Breast epithelium (tissue), 4 donors: ENCODE measurements around the gene HNRNPAB. TPM values are rescaled to one million over a fixed set of nuclear protein-coding genes. Genes with fewer than 3 reads are reported as not detected.

Source experiments
- DNase-seq, 2 donors: peaks; one replicate each; pipeline ENCODE4 v3.0.0-alpha.2; 2019; ENCODE audit warnings: low spot score in 2 of 2
- H3K27ac ChIP-seq, 2 donors: fragments of 200-600 bp; sonication (generic) in 1 of 2; one replicate each; pipeline ENCODE4 v1.5.1; 2016 to 2019; ENCODE audit warnings: mild to moderate bottlenecking in 1 of 2
- H3K27me3 ChIP-seq, 2 donors: fragments of 200-600 bp; sonication (generic) in 1 of 2; one replicate each; pipeline versions ENCODE4 v1.5.1 to v1.6.0; 2017 to 2019; ENCODE audit warnings: control low read depth in 1 of 2, mild to moderate bottlenecking in 1 of 2
- H3K36me3 ChIP-seq: fragments of 200-600 bp; one replicate; pipeline ENCODE4 v1.5.1; 2019
- H3K4me1 ChIP-seq, 2 donors: fragments of 200-600 bp; sonication (generic); one replicate each; pipeline ENCODE4 v1.5.1; 2016 to 2019; ENCODE audit warnings: control low read depth in 1 of 2
- H3K4me3 ChIP-seq, 3 donors: fragments of 200-600 bp; sonication (generic); 1 replicate in 2 of 3; 2 replicates in 1 of 3; pipeline ENCODE4 v1.5.1; 2016 to 2019; ENCODE audit warnings: mild to moderate bottlenecking in 3 of 3, moderate library complexity in 2 of 3
- H3K9me3 ChIP-seq, 2 donors: fragments of 200-600 bp; sonication (generic) in 1 of 2; one replicate each; pipeline ENCODE4 v1.5.1; 2016 to 2019; ENCODE audit warnings: control low read depth in 1 of 2
- POLR2A ChIP-seq: fragments of 450-650 bp; IDR thresholded peaks from one replicate; pipeline ENCODE4 v1.6.1; 2016; ENCODE audit warnings: antibody characterized with exemption, mild to moderate bottlenecking, moderate library complexity
- POLR2AphosphoS5 ChIP-seq, 3 donors: sonication (generic); formaldehyde crosslinking; IDR thresholded peaks; one replicate each; pipeline ENCODE4 v1.6.1; 2017; ENCODE audit warnings: antibody characterized with exemption in 3 of 3
- intact Hi-C: fragments of 100-400 bp; cut with DNase I; formaldehyde crosslinking; loops from one replicate; pipeline ENCODE4 v1.15.1; 2023; ENCODE audit warnings: low total_unique reads
- total RNA-seq, 3 donors: library from RNA; depleted of rRNA; stranded (reverse); fragments of >200 nt; gene quantifications; one replicate each; pipeline ENCODE4 v1.1.0, GENCODE V29; 2016
- TF ChIP-seq, protein P1 (sequence below), 3 donors: fragments of 450-650 bp; IDR thresholded peaks; one replicate each; pipeline ENCODE4 v1.5.1; 2016 to 2017; ENCODE audit warnings: antibody characterized with exemption in 3 of 3, mild to moderate bottlenecking in 3 of 3, moderate library complexity in 3 of 3

Gene HNRNPAB
- total RNA-seq, 3 donors from 2014 or later = 56.3 to 90.5 (median 68.9) TPM

- DNase-seq = no peak
- Histone ChIP-seq H3K27me3 (no peaks in the 10 kb centered on the region), H3K36me3 (peaks cover 5% of the 10 kb centered on the region)
Measured at GRCh38 chr5:178223828-178224335, 19.5 kb downstream of the HNRNPAB start.

GRCh38 chr5:178224403-178224802, 20.1 kb downstream of the HNRNPAB start:
- Histone ChIP-seq H3K4me3 (no peak overlapping the region), H3K4me1 (no peaks in the 10 kb centered on the region), H3K27ac (no peak overlapping the region), H3K9me3 (no peaks in the 10 kb centered on the region), H3K27me3 (no peaks in the 10 kb centered on the region), H3K36me3 (peaks cover 5% of the 10 kb centered on the region)
- DNase-seq = no peak
- intact Hi-C loops = no loop called here
- TF ChIP-seq POLR2AphosphoS5 (IDR thresholded peaks at IDR 0.05) = no peak
- TF ChIP-seq, protein P1, sequence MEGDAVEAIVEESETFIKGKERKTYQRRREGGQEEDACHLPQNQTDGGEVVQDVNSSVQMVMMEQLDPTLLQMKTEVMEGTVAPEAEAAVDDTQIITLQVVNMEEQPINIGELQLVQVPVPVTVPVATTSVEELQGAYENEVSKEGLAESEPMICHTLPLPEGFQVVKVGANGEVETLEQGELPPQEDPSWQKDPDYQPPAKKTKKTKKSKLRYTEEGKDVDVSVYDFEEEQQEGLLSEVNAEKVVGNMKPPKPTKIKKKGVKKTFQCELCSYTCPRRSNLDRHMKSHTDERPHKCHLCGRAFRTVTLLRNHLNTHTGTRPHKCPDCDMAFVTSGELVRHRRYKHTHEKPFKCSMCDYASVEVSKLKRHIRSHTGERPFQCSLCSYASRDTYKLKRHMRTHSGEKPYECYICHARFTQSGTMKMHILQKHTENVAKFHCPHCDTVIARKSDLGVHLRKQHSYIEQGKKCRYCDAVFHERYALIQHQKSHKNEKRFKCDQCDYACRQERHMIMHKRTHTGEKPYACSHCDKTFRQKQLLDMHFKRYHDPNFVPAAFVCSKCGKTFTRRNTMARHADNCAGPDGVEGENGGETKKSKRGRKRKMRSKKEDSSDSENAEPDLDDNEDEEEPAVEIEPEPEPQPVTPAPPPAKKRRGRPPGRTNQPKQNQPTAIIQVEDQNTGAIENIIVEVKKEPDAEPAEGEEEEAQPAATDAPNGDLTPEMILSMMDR (IDR thresholded peaks at IDR 0.05) = no peak
- TF ChIP-seq POLR2A = no peak

More at GRCh38 chr5:178223828-178224335, 19.5 kb downstream of the HNRNPAB start:
- Histone ChIP-seq H3K9me3 (no peaks in the 10 kb centered on the region), H3K4me3 (no peak overlapping the region), H3K27ac (no peak overlapping the region), H3K4me1 (no peaks in the 10 kb centered on the region)
- intact Hi-C loops = no loop called here
- TF ChIP-seq, protein P1 (IDR thresholded peaks at IDR 0.05) = no peak
- TF ChIP-seq POLR2A (no peak), POLR2AphosphoS5 (IDR thresholded peaks at IDR 0.05) (no peak)

DNA sequence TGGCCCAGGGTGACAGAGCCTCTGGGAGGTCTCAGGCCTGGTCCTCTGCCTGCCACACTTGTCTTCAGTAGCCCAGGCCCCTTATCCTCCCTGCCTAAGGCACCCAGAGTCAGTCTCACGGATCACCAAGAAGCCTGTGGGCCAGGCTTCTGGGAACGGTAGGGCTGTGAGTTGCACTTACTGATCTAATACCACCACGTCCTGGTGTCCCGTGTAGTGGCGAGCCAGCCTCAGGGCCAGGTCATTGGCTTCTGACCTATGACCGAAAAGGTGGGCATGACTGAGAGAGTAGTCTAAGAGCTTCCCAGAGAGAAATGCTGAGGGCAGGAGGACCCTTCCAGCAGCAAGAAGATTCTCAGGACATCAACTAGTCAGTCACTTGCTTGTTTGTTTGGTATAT, 20.8 kb downstream of the HNRNPAB start:
- no peaks in the 10 kb centered on the region for H3K9me3 ChIP-seq
- H3K4me1 ChIP-seq = no peaks in the 10 kb centered on the region
- intact Hi-C loops = no loop called here
- H3K27me3 ChIP-seq = no peaks in the 10 kb centered on the region
- no peak for DNase-seq
- TF ChIP-seq, protein P1 (IDR thresholded peaks at IDR 0.05) = no peak
- no peak for TF ChIP-seq POLR2A
- TF ChIP-seq POLR2AphosphoS5 (IDR thresholded peaks at IDR 0.05) = no peak
- H3K27ac ChIP-seq = no peak overlapping the region
- no peak overlapping the region for H3K4me3 ChIP-seq
- peaks cover 5% of the 10 kb centered on the region for H3K36me3 ChIP-seq

DNA sequence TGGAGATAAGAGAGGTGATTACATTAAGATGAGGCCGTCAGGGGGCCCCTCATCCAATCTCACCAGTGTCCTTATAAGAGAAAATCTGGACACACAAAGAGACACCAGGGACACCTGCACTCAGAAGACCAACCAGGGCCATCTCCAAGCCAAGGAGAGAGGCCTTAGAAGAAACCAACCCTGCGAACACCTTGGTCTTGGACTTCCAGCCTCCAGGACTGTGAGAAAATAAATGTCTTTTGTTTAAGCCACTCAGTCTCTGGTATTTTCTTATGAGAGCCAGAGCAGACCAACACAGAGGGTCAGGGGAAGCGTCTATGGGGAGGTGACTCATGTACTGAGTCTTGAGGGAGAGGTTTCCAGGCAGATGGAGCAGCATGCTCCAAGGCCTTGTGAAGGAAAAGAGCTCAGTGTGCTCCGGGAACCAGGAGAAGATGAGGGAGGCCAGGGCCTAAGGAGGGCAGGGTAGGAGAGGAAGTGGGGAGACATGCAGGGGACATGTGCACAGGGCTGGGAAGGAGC, 22.9 kb downstream of the HNRNPAB start:
- Histone ChIP-seq H3K4me1 (peaks cover 8 to 9% of the 10 kb centered on the region in 2 donors), H3K27me3 (no peaks in the 10 kb centered on the region), H3K9me3 (no peaks in the 10 kb centered on the region), H3K27ac (no peak overlapping the region), H3K4me3 (no peak overlapping the region), H3K36me3 (peaks cover 5% of the 10 kb centered on the region)
- DNase-seq = no peak
- intact Hi-C loops = no loop called here
- TF ChIP-seq POLR2AphosphoS5 (IDR thresholded peaks at IDR 0.05) = no peak
- TF ChIP-seq, protein P1 (IDR thresholded peaks at IDR 0.05) = no peak

- intact Hi-C loops = no loop called here
- no peak for DNase-seq
- H3K27me3 ChIP-seq = no peaks in the 10 kb centered on the region
- no peak for TF ChIP-seq POLR2AphosphoS5 (IDR thresholded peaks at IDR 0.05)
- TF ChIP-seq, protein P1 (IDR thresholded peaks at IDR 0.05) = no peak
- no peak for TF ChIP-seq POLR2A
- H3K4me1 ChIP-seq = peaks cover 8 to 9% of the 10 kb centered on the region in 2 donors
- no peak overlapping the region for H3K27ac ChIP-seq
- H3K4me3 ChIP-seq = no peak overlapping the region
- no peaks in the 10 kb centered on the region for H3K9me3 ChIP-seq
- H3K36me3 ChIP-seq = peaks cover 5% of the 10 kb centered on the region
Measured at GRCh38 chr5:178227929-178228328, 23.6 kb downstream of the HNRNPAB start.
